Measurements from ENCODE around the gene ADAMTS8. TPM values are rescaled to one million over a fixed set of nuclear protein-coding genes. Genes with fewer than 3 reads are reported as not detected.
A peak's percentile ranks its signal among the peaks of the same experiment; 100 is the strongest.

ADAMTS8 gene
- total RNA-seq, 1 donor from 2014 or later = 4.8 TPM

GRCh38 chr11:130451231-130452019 lies 23.0 kb upstream of the ADAMTS8 start:
- Mint-ChIP-seq H3K4me1 (ENCODE audit: unreplicated experiment) (peaks cover 33% of the 10 kb centered on the region), H3K27ac (no peak overlapping the region), H3K9me3 (no peaks in the 10 kb centered on the region), H3K36me3 (peaks cover 13% of the 10 kb centered on the region), H3K27me3 (peaks cover 43% of the 10 kb centered on the region), H3K4me3 (peak overlapping the region; percentile 97)
- DNase-seq (ENCODE audit: extremely low spot score, unreplicated experiment) = no peak
- TF ChIP-seq, protein P1, sequence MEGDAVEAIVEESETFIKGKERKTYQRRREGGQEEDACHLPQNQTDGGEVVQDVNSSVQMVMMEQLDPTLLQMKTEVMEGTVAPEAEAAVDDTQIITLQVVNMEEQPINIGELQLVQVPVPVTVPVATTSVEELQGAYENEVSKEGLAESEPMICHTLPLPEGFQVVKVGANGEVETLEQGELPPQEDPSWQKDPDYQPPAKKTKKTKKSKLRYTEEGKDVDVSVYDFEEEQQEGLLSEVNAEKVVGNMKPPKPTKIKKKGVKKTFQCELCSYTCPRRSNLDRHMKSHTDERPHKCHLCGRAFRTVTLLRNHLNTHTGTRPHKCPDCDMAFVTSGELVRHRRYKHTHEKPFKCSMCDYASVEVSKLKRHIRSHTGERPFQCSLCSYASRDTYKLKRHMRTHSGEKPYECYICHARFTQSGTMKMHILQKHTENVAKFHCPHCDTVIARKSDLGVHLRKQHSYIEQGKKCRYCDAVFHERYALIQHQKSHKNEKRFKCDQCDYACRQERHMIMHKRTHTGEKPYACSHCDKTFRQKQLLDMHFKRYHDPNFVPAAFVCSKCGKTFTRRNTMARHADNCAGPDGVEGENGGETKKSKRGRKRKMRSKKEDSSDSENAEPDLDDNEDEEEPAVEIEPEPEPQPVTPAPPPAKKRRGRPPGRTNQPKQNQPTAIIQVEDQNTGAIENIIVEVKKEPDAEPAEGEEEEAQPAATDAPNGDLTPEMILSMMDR (conservative IDR thresholded peaks at IDR 0.05) = no peak

DNA sequence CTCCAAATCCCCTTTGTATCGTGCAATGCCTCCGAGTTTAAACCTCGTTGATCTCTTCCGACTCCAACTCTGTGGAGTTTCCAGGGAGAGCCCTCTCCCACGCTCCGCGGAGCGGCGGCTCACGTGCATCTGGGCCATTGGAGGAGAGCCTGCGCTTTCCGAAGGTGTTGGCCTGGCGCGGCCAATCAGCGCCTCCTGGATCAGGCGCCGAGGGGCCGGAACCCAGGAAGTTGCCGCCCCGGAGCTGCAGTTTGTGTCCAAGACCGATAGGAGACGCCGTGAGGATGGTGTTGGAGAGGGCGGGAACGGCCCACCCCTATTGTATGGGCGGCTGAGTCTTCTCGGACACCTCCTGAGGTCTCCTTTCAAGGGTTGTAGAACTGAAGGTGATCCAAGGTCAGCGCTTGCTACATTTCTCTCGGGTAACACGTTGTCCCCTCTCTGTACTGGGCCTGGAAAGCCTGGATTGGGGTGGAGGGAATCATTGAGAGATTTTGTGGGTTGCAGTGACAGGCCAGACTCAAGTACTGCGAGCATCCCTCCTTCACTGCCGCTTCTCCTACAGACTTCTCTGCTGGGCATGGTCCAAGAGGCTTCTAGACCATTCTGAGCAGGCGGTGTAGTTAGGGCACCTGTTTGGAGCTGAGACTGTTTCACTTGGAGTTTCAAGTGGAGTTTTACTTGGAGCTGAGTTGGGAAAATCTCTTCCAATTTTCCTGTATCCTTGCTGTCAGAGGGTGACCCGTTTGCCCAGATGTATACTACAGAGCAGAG lies 21.8 kb upstream of the ADAMTS8 start:
- Mint-ChIP-seq H3K36me3 (peaks cover 13% of the 10 kb centered on the region), H3K27me3 (peaks cover 51% of the 10 kb centered on the region), H3K27ac (peak overlapping the region; percentile 78), H3K4me1 (ENCODE audit: unreplicated experiment) (peaks cover 21% of the 10 kb centered on the region), H3K4me3 (peak overlapping the region; percentile 97), H3K9me3 (no peaks in the 10 kb centered on the region)
- TF ChIP-seq, protein P1 (conservative IDR thresholded peaks at IDR 0.05) = peak; percentile 72
- peak; percentile 83 for DNase-seq (ENCODE audit: extremely low spot score, unreplicated experiment)

GRCh38 chr11:130449310-130449990 lies 21.0 kb upstream of the ADAMTS8 start:
- Mint-ChIP-seq H3K27me3 (peaks cover 52% of the 10 kb centered on the region), H3K27ac (peak overlapping the region; percentile 78), H3K36me3 (peaks cover 13% of the 10 kb centered on the region), H3K4me3 (peak overlapping the region; percentile 97), H3K4me1 (ENCODE audit: unreplicated experiment) (peaks cover 14% of the 10 kb centered on the region), H3K9me3 (no peaks in the 10 kb centered on the region)
- TF ChIP-seq, protein P1 (conservative IDR thresholded peaks at IDR 0.05) = no peak
- no peak for DNase-seq (ENCODE audit: extremely low spot score, unreplicated experiment)

DNA sequence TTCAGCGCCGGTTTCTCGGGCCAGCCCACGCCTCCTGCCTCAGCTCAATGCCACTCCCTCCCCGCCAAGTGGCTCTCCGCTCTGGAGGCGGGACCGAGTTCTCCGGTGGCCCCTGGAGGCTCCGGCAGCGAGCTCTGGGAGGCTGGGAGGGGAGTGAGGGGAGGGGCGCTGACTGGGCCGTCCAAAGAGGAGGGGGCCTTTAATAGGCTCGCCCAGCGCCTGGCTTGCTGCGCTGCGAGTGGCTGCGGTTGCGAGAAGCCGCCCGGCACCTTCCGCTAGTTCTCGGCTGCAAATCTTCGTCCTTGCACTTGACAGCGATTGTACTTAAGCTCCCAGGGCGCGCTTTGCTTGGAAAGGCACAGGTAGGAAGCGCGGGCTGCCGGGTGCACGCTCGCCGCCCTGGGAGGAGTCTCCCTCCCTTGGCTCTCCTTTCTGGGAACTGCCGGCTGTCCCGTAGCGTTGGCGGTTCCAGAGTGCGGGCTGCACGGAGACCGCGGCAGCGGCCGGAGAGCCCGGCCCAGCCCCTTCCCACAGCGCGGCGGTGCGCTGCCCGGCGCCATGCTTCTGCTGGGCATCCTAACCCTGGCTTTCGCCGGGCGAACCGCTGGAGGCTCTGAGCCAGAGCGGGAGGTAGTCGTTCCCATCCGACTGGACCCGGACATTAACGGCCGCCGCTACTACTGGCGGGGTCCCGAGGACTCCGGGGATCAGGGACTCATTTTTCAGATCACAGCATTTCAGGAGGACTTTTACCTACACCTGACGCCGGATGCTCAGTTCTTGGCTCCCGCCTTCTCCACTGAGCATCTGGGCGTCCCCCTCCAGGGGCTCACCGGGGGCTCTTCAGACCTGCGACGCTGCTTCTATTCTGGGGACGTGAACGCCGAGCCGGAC lies 20.3 kb upstream of the ADAMTS8 start, which contains the start of gene ADAMTS15:
Gene ADAMTS15 (plus strand): TSS at position 230 of the 894 bp plus-strand sequence. CDS start 329 bp downstream, at position 559.
- no peak within 1 kb of the TSS for H3K27ac Mint-ChIP-seq
- peaks cover 53% of the 10 kb centered on the region for H3K27me3 Mint-ChIP-seq
- peak within 1 kb of the TSS; percentile 97 for H3K4me3 Mint-ChIP-seq
- DNase-seq (ENCODE audit: extremely low spot score, unreplicated experiment) = peak; percentile 89
- H3K9me3 Mint-ChIP-seq = no peaks in the 10 kb centered on the region
- TF ChIP-seq, protein P1 (conservative IDR thresholded peaks at IDR 0.05) = no peak
- H3K36me3 Mint-ChIP-seq = peaks cover 8% of the 10 kb centered on the region
- peaks cover 7% of the 10 kb centered on the region for H3K4me1 Mint-ChIP-seq (ENCODE audit: unreplicated experiment)

DNA sequence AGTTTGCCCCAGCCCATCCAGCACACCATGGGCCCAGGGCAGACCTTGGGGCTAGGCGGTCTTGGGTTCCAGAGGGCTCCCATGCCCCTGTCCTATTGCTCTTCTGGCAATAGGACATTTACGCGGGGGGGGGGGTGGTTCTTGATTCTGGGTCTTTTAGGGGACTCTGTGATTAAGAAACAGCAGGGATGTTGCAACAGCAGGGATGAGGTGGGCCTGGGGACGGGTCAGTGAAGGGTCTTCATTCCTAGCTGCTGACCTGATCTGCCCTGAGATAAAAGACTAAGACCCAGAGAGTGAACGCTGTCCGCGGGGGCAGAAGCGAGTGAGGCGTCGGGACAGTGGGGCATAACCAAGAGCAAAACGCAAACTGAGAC lies 19.6 kb upstream of the ADAMTS8 start:
- peaks cover 53% of the 10 kb centered on the region for H3K27me3 Mint-ChIP-seq
- no peaks in the 10 kb centered on the region for H3K9me3 Mint-ChIP-seq
- DNase-seq (ENCODE audit: extremely low spot score, unreplicated experiment) = no peak
- TF ChIP-seq, protein P1 (conservative IDR thresholded peaks at IDR 0.05) = no peak
- peaks cover 8% of the 10 kb centered on the region for H3K36me3 Mint-ChIP-seq
- H3K4me3 Mint-ChIP-seq = peak overlapping the region; percentile 97
- H3K27ac Mint-ChIP-seq = no peak overlapping the region
- peaks cover 7% of the 10 kb centered on the region for H3K4me1 Mint-ChIP-seq (ENCODE audit: unreplicated experiment)

Data from type B pancreatic cell (in vitro differentiated cells).